GM21825 (cell line): ENCODE results near the gene RSPH3.

Source experiments
- ATAC-seq: cut with Tn5 transposase; IDR thresholded peaks from one replicate; pipeline ENCODE4 v1.9.1; 2021; ENCODE audit warnings: mild to moderate bottlenecking, moderate library complexity; ENCODE audit not compliant: unreplicated experiment

The RSPH3 gene

GRCh38 chr6:158938220-158938619 is 61.8 kb downstream of the RSPH3 start:
- no peak for ATAC-seq

- no peak for ATAC-seq
Observed at GRCh38 chr6:158934157-158934556, 65.8 kb downstream of the RSPH3 start.

DNA sequence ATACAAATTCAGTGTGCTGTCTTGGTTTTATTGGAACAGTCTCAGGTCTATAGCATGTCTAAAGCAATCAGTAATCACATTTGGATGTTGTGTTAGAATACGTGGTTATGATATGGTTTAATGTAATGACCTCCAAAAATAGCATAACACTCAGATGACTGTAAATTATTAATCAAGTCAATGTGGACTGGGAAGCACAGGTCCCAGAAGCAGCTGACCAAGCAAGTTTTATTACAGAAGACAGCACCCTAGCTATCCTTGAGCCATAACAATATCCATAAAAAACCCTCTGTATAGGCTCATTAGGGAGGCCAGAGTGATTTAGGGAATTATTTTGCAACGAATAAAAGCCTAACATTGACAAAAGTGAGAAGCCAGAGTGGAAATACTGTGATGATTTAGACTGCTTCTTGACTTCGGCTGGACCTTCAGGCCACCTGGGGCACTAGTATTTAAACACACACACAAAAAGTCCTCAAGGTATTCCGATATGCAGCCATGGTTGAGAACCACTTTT is 66.9 kb downstream of the RSPH3 start:
- ATAC-seq: no peak

GRCh38 chr6:158928068-158928467 is 71.9 kb downstream of the RSPH3 start:
- ATAC-seq: no peak

DNA sequence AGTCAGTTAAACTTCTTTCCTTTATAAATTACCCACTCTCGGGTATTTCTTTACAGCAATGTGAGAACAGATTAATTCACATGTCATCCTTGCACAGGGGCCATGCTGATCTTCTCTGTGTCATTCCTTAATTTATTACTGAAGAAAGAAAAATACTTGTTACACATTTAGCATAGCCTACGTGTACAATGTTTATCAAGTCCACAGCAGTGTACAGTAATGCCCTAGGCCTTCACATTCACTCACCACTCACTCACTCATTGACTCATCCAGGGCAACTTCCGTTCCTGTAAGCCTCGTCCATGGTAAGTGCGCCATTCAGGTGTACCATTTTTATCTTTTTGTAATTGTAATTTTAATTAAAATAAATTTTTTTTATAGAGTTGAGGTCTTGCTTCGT is 73.6 kb downstream of the RSPH3 start:
- no peak for ATAC-seq

- ATAC-seq: no peak
Observed at GRCh38 chr6:158924499-158925455, 75.2 kb downstream of the RSPH3 start.

GRCh38 chr6:158923805-158924498 is 76.0 kb downstream of the RSPH3 start:
- ATAC-seq: no peak
